HEK293T (cell line): Measurements from ENCODE around the gene TGFB1I1.

Experiments
- ARNT ChIP-seq: fragments of 450-650 bp; IDR thresholded peaks from 2 replicates; pipeline ENCODE4 v1.6.1; 2017; ENCODE audit warnings: mild to moderate bottlenecking
- BHLHE40 ChIP-seq: fragments of 450-650 bp; IDR thresholded peaks from 2 replicates; pipeline ENCODE4 v1.6.1; 2016; ENCODE audit warnings: mild to moderate bottlenecking, moderate library complexity, borderline replicate concordance
- CTBP1 ChIP-seq: fragments of 450-650 bp; IDR thresholded peaks from 2 replicates; pipeline ENCODE4 v1.6.1; 2016; ENCODE audit warnings: borderline replicate concordance
- ELF4 ChIP-seq: fragments of 450-650 bp; IDR thresholded peaks from 2 replicates; pipeline ENCODE4 v1.6.1; 2017; ENCODE audit warnings: antibody characterized with exemption
- FOXA1 ChIP-seq: fragments of 450-650 bp; IDR thresholded peaks from 2 replicates; pipeline ENCODE4 v1.6.1; 2016; ENCODE audit warnings: mild to moderate bottlenecking
- FOXK2 ChIP-seq: fragments of 450-650 bp; IDR thresholded peaks from 2 replicates; pipeline ENCODE4 v1.6.1; 2016; ENCODE audit warnings: mild to moderate bottlenecking
- FOXM1 ChIP-seq: fragments of 450-650 bp; IDR thresholded peaks from 2 replicates; pipeline ENCODE4 v1.6.1; 2017; ENCODE audit warnings: mild to moderate bottlenecking, borderline replicate concordance
- HDGF ChIP-seq: fragments of 450-650 bp; IDR thresholded peaks from 2 replicates; pipeline ENCODE4 v1.6.1; 2017; ENCODE audit warnings: antibody characterized with exemption, borderline replicate concordance
- L3MBTL2 ChIP-seq: fragments of 450-650 bp; conservative IDR thresholded peaks from 2 replicates; pipeline ENCODE4 v1.6.1; 2016; ENCODE audit warnings: mild to moderate bottlenecking
- LEF1 ChIP-seq: fragments of 450-650 bp; IDR thresholded peaks from 2 replicates; pipeline ENCODE4 v1.6.1; 2017; ENCODE audit warnings: mild to moderate bottlenecking, borderline replicate concordance
- SP1 ChIP-seq: fragments of 450-650 bp; IDR thresholded peaks from 2 replicates; pipeline ENCODE4 v1.6.1; 2017
- SUZ12 ChIP-seq: fragments of 450-650 bp; IDR thresholded peaks from 2 replicates; pipeline ENCODE4 v1.6.1; 2016; ENCODE audit warnings: mild to moderate bottlenecking
- TARDBP ChIP-seq: fragments of 450-650 bp; IDR thresholded peaks from 2 replicates; pipeline ENCODE4 v1.6.1; 2016
- ZNF384 ChIP-seq: fragments of 450-650 bp; IDR thresholded peaks from 2 replicates; pipeline ENCODE4 v1.6.1; 2016

DNA sequence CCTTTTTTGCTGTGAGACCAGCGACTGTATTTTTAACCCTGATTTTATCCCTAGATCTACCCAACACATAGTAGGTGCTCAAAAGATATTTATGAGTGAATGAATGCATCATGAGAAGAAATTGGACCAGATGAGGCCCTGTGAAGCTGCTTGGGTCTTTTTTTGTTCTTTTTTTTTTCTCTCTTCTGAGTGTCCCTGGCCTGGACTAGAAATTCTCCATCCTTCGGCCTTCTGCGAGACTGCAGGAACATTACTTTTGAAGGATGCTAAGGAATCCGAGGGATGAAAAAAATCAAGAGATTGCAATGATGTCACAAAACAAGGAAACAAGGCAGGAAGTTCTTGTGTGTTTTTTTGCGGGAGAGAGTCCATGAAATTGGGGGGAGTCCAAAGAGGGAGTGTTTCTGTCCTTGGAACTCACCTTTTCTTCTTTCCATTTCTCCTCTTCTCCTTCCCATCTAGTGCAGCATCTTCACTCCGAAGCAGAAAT lies 36.8 kb downstream of the TGFB1I1 start:
- TF ChIP-seq HDGF (no peak), SP1 (no peak), BHLHE40 (no peak), LEF1 (no peak), ZNF384 (no peak), ARNT (no peak), SUZ12 (no peak), CTBP1 (no peak), ELF4 (no peak), TARDBP (no peak), FOXM1 (no peak), L3MBTL2 (no peak), FOXK2 (no peak), FOXA1 (no peak)
